SU-DHL-6 (cell line): ENCODE results near the gene TROAP.

Experiments
- H2AFZ ChIP-seq: fragments of 200-600 bp; sonication (generic); 2 replicates; pipeline ENCODE4 v1.6.1; 2014; ENCODE audit warnings: low read depth, mild to moderate bottlenecking, moderate library complexity, mixed read lengths, antibody characterized with exemption, low read length; ENCODE audit not compliant: severe bottlenecking
- H3F3A ChIP-seq: fragments of 200-600 bp; shearing (Covaris generic); 2 replicates; pipeline ENCODE4 v1.6.0; 2016; ENCODE audit warnings: antibody characterized with exemption, mild to moderate bottlenecking; ENCODE audit not compliant: insufficient read depth
- H3K27ac ChIP-seq: fragments of 200-600 bp; sonication (generic); 2 replicates; pipeline ENCODE4 v1.5.1; 2016; ENCODE audit warnings: low read depth, mild to moderate bottlenecking, low read length, moderate library complexity, mixed read lengths
- H3K27me3 ChIP-seq: fragments of 200-600 bp; sonication (generic), shearing (Covaris generic); 2 replicates; pipeline ENCODE4 v1.6.0; 2014; ENCODE audit warnings: mild to moderate bottlenecking, low read length
- H3K36me3 ChIP-seq: fragments of 200-600 bp; sonication (generic); 2 replicates; pipeline ENCODE4 v1.6.1; 2014; ENCODE audit warnings: mild to moderate bottlenecking, low read length, mixed read lengths
- H3K4me2 ChIP-seq: fragments of 300-600, 200-600 bp; shearing (Covaris generic), sonication (generic); 2 replicates; pipeline ENCODE4 v1.6.0; 2014; ENCODE audit warnings: low read length, low read depth, mild to moderate bottlenecking; ENCODE audit not compliant: poor library complexity, severe bottlenecking
- H3K4me3 ChIP-seq: fragments of 200-600 bp; sonication (generic); 2 replicates; pipeline ENCODE4 v1.5.1; 2014; ENCODE audit warnings: antibody characterized with exemption, low read length, mild to moderate bottlenecking, mixed read lengths; ENCODE audit not compliant: insufficient read depth, poor library complexity, severe bottlenecking
- H3K79me2 ChIP-seq: fragments of 200-600 bp; sonication (generic); 2 replicates; pipeline ENCODE4 v1.6.1; 2014; ENCODE audit warnings: mild to moderate bottlenecking, low read length, moderate library complexity; ENCODE audit not compliant: insufficient read depth
- H3K9ac ChIP-seq: fragments of 200-600 bp; sonication (generic); 2 replicates; pipeline ENCODE4 v1.7.0; 2014; ENCODE audit warnings: mild to moderate bottlenecking, low read length
- H3K9me2 ChIP-seq: fragments of 200-600 bp; sonication (generic); replicated peaks from 2 replicates; pipeline ENCODE4 v1.6.1; 2014; ENCODE audit warnings: low read length; ENCODE audit not compliant: insufficient read depth
- H3K9me3 ChIP-seq: fragments of 200-600 bp; sonication (generic); 2 replicates; pipeline ENCODE4 v1.6.1; 2014; ENCODE audit warnings: low read length, mixed read lengths; ENCODE audit not compliant: insufficient read depth
- H4K20me1 ChIP-seq: fragments of 200-600 bp; sonication (generic); 2 replicates; pipeline ENCODE4 v1.6.1; 2014; ENCODE audit warnings: low read depth, mild to moderate bottlenecking, antibody characterized with exemption, low read length, moderate library complexity, mixed read lengths
- EZH2phosphoT487 ChIP-seq: fragments of 200-600 bp; sonication (generic), shearing (Covaris generic); conservative IDR thresholded peaks from 2 replicates; pipeline ENCODE4 v1.6.1; 2018; ENCODE audit warnings: mild to moderate bottlenecking, antibody characterized with exemption, low read length, moderate library complexity, mixed read lengths
- TF ChIP-seq, protein P1 (sequence below): fragments of 200-600 bp; sonication (generic); IDR thresholded peaks from one replicate; pipeline ENCODE4 v1.5.1; 2017; ENCODE audit warnings: antibody characterized with exemption, mild to moderate bottlenecking, low read length, moderate library complexity; ENCODE audit not compliant: insufficient read depth, poor library complexity, severe bottlenecking

Gene TROAP

DNA sequence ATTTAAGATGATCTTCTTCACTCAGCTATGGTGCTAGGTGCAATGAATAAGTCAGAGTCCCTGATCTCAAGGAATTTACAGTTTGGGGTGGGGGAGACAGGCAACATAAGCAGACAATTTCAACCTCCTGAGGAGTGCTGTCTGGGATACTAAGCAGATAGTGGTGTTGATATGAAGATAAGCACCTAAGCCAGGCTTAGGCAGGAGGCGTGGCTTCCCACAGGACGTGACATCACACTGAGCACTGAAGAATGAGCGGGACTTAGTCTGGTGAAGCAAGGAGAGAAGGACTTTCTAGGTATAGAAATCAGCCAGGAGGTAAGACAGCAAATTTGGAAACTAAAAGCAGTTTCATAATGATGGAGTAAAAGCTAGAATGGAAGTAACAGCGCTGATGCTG is 21.3 kb upstream of the TROAP start:
- Histone ChIP-seq H3K4me3 (no peak overlapping the region), H3K9me2 (no peaks in the 10 kb centered on the region), H3K9me3 (no peaks in the 10 kb centered on the region), H3K36me3 (no peaks in the 10 kb centered on the region), H3K27ac (no peak overlapping the region), H3K4me2 (no peak overlapping the region), H3K79me2 (no peaks in the 10 kb centered on the region), H3K27me3 (no peaks in the 10 kb centered on the region), H4K20me1 (no peaks in the 10 kb centered on the region), H2AFZ (peak overlapping the region; percentile 88), H3K9ac (no peak overlapping the region), H3F3A (no peaks in the 10 kb centered on the region)
- TF ChIP-seq, protein P1, sequence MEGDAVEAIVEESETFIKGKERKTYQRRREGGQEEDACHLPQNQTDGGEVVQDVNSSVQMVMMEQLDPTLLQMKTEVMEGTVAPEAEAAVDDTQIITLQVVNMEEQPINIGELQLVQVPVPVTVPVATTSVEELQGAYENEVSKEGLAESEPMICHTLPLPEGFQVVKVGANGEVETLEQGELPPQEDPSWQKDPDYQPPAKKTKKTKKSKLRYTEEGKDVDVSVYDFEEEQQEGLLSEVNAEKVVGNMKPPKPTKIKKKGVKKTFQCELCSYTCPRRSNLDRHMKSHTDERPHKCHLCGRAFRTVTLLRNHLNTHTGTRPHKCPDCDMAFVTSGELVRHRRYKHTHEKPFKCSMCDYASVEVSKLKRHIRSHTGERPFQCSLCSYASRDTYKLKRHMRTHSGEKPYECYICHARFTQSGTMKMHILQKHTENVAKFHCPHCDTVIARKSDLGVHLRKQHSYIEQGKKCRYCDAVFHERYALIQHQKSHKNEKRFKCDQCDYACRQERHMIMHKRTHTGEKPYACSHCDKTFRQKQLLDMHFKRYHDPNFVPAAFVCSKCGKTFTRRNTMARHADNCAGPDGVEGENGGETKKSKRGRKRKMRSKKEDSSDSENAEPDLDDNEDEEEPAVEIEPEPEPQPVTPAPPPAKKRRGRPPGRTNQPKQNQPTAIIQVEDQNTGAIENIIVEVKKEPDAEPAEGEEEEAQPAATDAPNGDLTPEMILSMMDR, result no peak
- no peak for TF ChIP-seq EZH2phosphoT487

DNA sequence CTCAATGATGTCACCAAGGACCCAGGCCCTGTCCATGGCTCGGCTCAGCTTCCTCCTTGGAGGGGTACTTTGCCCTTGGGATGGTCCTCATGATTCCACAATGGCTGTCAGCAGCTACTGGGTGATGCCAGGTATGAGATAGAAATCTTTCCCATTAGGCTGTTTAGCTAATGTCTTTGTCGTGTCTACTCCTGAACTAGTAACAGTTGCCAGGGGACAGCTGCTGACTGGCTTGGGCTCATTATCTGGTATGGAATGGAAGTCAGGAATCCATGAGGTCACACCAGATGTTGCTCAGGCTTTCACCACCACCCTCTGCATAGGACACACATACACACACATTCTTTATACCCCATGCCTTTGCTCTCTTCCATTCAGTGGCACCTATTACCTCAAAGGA is 18.9 kb upstream of the TROAP start:
- H3F3A ChIP-seq, result no peaks in the 10 kb centered on the region
- H4K20me1 ChIP-seq, result no peaks in the 10 kb centered on the region
- no peak overlapping the region for H3K4me3 ChIP-seq
- no peak overlapping the region for H3K27ac ChIP-seq
- no peak overlapping the region for H3K9ac ChIP-seq
- H3K4me2 ChIP-seq, result no peak overlapping the region
- no peaks in the 10 kb centered on the region for H3K27me3 ChIP-seq
- H3K9me3 ChIP-seq, result no peaks in the 10 kb centered on the region
- H3K36me3 ChIP-seq, result no peaks in the 10 kb centered on the region
- TF ChIP-seq EZH2phosphoT487, result no peak
- TF ChIP-seq, protein P1, result no peak
- H3K79me2 ChIP-seq, result no peaks in the 10 kb centered on the region
- no peak overlapping the region for H2AFZ ChIP-seq
- H3K9me2 ChIP-seq, result no peaks in the 10 kb centered on the region

DNA sequence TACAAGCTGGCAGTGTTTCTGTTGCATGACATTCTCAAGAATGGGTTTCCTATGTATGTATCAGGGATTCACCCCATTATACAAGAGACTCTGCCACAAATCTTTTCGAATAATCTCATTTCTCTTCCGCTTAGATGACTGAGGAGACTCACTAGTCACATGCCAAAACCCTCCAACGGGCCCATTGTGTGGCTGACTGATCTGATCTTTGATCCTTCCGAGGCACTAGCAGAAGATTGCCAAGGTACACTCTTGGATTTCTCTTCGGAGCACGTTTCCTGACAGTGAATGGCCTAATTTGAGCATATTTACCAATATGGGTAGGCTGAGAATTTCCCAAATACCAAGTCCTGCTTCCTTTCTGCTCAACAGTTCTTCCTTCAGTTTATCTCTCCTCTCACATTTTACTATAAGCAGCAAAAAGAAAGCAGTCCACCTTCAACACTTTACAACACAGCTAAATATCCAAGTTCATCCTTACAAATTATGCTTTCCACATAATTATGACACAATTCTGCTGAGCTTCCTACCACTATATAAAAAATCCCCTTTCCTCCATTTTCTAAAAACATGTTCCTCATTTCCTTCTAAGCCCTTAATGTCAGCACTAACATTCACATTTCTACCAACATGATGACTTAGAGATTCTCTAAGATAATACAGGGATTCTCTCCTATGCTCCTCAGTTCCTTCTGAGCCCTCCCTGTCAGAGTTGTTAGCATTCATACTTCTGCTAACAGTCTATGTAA is 17.1 kb upstream of the TROAP start:
- no peak overlapping the region for H3K4me2 ChIP-seq
- H4K20me1 ChIP-seq, result no peaks in the 10 kb centered on the region
- H3F3A ChIP-seq, result no peaks in the 10 kb centered on the region
- H3K27me3 ChIP-seq, result no peaks in the 10 kb centered on the region
- no peaks in the 10 kb centered on the region for H3K36me3 ChIP-seq
- H3K9ac ChIP-seq, result no peak overlapping the region
- H3K27ac ChIP-seq, result no peak overlapping the region
- H3K9me2 ChIP-seq, result no peaks in the 10 kb centered on the region
- H3K79me2 ChIP-seq, result no peaks in the 10 kb centered on the region
- no peak overlapping the region for H2AFZ ChIP-seq
- no peaks in the 10 kb centered on the region for H3K9me3 ChIP-seq
- TF ChIP-seq, protein P1, result no peak
- no peak for TF ChIP-seq EZH2phosphoT487
- no peak overlapping the region for H3K4me3 ChIP-seq
